ENCODE data around the gene AFF2.

DNA sequence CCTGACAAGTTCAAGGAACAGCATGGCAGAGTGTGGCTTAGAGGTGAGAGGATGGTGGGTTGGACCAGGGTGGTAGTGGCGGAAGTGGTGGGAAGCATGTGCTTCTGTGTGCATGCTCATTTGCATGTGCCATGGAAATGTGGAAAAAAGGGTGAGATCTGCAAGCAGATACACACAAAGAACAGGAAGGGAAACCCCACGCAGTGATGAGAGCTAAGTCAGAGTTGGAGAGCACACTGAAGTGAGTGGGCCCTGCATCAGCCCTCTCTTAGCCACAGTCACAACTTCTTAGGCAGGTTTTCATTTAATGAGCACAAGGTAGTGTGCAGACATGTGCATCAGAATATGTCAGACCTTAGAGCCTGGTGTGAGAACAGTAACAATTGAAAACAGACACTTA is 483.8 kb downstream of the AFF2 start:
- TF ChIP-seq CTCF (IDR thresholded peaks at IDR 0.05; ENCODE audit: extremely low read depth in 1 of 2, insufficient read depth in 1 of 2, low read depth in 1 of 2, low read length in 2 of 2) (no peak), POLR2A (IDR thresholded peaks at IDR 0.05; ENCODE audit: low read depth, low read length) (no peak), GATA2 (IDR thresholded peaks at IDR 0.05; ENCODE audit: insufficient read depth, insufficient read length, low read depth, low read length) (no peak), FOS (IDR thresholded peaks at IDR 0.05; ENCODE audit: borderline replicate concordance, insufficient read depth, low read length) (no peak), POLR2AphosphoS5 (IDR thresholded peaks at IDR 0.05; ENCODE audit: insufficient read depth, low read depth, low read length) (no peak), EZH2 (IDR thresholded peaks at IDR 0.05; ENCODE audit: borderline replicate concordance, low read depth, low read length, severe bottlenecking) (no peak), JUN (IDR thresholded peaks at IDR 0.05; ENCODE audit: borderline replicate concordance, insufficient read depth, insufficient read length, low read depth) (no peak)

All from endothelial cell of umbilical vein (primary cell).